SW 1271 (cell line): ENCODE results near the gene DYNLRB1.
A peak's percentile ranks its signal among the peaks of the same experiment; 100 is the strongest.

Experiments
- DNase-seq, 2 experiments: peaks; one replicate each; lab custom pipeline; 2025; lab: John Stamatoyannopoulos, UW

DYNLRB1 gene

DNA sequence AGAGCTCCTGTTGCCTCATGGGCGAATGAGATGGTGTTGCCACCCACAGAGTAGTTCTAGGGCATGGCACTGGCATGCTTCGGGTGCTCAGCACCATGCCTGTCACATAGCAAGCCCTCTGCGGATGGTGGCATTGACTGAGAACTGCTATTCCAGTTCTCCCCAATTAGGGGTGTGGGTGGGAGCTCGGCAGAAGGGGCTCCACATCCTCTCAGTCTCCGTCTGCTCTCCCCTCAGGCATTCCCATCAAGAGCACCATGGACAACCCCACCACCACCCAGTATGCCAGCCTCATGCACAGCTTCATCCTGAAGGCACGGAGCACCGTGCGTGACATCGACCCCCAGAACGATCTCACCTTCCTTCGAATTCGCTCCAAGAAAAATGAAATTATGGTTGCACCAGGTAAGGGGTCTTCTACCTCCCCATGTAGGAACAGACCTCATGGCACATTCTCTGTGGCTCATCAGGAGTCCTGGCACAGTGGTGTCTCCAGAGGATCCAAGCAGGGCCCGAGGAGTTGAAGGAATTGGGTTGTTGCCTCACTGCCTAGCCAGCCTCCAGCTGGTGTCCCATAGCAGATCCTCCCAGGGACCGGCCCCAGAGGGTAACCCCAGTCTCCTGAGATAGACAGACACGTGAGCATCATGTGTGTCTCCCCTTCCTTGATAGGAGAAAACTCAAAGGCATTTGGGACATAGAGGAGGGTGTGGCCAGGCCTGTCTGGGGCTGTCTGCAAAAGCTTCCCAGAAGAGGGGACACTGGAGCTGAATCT lies 18.4 kb downstream of the DYNLRB1 start:
- DNase-seq = no peak

DNA sequence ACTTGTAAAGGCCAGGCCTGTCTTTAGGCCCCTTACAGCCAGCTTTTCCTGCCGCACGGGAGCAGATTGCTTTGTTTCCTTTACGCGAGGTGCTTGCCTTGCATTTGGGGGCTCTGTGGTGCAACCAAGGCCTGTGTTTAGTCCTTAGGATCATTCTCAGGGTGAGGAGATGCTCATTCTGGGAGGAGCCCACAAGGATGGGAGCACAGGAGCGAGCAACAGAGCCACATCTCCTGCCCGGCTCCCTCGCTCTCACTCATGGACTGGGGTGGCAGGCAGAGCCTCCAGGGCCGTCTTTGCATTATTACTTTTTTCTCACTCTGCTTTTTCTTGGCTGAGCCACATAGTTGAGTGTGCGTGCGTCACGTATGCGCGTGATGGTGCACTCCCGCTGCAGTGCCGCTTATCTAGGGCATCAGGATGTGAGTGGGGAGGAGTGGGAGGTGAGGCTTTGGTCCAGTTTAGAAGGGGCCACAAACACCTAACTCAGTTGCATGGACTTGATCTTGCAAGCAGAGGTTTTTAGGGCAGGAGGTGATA lies 19.1 kb downstream of the DYNLRB1 start:
- DNase-seq = no peak

DNA sequence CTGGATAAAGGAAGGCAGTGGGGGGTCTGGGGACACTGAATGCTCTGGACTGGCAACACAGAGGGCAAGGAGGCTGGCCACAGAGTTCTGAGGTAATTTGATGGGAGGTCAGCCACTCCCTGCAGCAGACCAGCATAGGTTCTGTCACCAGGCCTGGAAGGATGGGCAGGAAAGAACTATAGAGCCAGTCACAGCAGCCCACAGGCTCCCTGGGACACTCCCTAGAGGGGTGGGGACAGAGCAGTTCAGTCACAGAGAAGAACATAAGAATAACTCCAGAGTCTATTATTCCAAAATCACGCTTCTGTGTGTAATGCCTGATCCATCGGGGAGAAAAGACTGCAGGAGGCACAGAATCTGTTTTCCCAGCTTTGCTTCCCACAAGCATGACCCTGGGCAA lies 19.6 kb downstream of the DYNLRB1 start:
- no peak for DNase-seq

DNA sequence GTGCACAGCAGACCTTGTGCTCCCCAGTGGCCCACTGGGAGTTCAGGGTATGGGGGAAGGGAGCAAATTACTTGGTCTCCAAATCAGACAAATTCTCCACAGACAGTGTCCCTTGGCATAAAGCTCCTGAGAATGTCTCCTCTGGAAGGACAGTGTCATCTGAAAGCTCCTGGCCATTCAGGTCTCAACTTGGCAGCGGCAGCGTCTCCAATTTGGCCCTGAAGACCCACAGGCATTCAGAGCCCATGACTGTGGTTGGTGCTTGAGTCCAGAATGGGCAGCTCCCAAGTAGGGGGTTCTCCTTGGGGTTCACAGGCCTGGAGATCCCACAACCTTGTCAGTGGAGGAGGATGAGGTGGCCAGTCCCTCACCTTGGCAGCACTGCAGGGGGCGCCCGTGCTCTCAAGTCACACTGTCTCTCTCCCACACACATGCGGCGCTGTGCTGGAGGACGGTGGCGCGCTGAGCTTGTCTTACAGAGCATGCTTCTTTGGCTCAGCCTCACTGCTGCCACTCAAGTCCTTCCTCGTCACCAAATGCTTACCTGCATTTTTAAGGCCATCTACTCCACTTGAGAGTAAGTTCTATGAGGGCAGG lies 20.7 kb downstream of the DYNLRB1 start:
- peak in 1 of 2 experiments; percentile 48 for DNase-seq

DNA sequence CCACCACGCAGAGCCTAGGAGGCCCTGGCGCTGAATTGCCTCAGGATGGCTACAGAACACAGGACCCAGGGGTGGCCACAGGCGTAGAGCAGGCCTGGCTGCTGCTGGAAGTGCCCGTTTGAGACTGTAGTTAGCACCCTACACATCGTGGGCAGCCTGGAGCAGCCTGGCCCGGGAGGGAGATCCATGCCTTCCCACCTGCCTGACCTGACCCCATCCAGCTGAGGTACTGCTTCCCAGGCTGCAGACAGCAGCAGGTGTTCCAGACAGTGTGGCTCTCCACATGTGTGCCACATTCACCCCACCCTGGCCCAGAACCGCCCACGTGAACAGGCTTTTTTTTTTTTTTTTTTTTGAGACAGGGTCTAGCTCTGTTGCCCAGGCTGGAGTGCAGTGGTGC lies 21.4 kb downstream of the DYNLRB1 start:
- DNase-seq = no peak

DNA sequence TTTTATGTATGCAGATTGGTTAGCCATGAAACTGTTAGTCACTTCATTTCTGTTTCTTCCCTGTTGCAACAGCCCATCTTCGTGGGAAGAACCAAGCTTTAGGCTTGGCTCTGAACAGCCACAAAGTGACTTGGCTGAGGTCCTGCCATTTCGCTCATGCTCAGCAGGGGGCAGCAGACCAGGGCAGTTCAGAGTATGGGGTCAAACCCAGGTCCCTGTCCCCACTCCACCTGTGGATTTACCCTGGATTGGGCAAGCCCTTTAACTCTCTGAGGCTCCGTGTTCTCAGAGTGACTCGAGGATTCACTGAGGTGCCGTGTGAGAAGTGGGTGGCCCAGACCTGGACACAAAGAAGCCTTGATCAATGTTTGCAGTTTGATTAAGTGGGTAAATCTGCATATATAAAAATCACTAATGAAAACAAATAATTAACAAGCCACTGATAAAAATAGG lies 22.5 kb downstream of the DYNLRB1 start:
- peak; percentile 63 to 73 for DNase-seq

DNA sequence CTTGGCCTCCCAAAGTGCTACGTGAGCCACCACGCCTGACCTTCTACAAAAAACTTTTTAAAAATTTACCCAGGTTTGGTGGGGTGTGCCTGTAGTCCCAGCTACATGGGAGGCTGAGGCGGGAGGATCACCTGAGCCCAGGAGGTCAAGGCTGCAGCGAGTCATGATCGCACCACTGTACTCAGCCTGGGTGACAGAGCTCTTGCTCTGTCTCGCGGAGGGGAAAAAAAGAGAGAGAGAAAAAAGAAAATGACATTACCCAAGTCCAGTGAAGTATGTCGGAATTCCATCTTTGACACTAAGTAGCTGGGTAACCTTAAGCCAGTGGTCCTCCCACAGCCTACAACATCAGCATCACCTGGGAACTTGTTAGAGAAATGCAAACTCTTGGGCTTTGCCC lies 23.5 kb downstream of the DYNLRB1 start:
- no peak for DNase-seq

DNA sequence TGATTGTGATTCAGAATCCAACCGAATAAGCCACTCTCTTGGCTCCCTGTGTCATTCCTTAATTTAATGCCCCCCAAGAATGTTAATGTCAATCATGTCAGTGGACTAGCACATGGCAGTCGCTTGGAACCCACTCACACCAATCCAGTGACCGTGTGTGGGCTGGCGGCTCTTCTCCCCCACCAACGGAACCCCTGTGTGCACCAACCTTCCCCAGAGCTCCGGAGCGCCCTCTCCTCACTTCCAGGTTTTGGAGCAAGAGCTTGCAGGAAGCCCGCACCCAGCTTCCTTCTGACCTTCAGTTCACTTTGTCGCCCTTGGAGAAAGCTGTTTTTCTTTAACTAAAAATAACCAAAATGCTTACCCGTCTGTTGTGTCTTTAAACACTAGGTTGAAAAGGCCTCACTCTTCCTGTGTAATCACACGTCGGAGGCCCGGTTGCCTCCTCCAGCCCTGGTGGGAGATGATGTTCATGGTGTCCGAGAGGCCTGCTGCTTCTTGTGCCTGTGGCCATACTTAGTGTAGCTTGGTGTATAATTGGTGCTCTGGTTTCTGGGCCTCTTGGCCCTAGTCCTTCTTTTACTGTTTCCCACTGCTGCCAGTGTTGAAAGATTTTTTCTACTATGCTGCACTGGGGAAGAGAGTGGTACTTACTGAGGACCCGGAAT lies 24.5 kb downstream of the DYNLRB1 start:
- no peak for DNase-seq

DNA sequence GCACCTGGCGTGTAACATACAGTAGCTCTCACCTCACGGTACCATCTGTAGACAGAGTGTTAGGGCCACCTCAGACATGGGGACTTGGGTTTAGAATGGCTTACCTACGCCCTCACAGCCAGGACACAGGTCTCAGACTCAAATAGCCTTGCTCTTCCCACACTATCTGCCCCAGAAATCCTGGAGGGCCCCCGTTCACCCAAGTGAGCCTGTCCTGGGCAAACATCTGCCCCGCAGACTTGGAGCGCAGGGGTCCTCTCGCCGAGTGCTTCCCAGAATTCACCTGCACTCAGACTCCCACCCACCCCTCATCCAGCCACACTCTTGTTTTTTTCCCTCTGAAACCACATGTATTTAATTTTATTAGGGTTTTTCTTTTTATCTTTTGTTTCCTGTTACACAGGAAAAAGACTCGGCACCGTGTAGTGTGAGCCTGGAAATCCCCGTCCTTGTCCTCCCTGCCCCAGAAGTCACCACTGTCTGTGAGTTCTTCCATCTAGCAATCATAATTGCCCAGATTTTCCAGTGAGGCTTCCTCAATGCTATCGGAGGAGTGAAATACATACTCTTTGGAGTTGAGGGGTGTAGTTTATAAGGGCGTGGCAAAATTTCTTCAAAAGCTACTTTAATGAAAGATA lies 25.2 kb downstream of the DYNLRB1 start:
- no peak for DNase-seq

DNA sequence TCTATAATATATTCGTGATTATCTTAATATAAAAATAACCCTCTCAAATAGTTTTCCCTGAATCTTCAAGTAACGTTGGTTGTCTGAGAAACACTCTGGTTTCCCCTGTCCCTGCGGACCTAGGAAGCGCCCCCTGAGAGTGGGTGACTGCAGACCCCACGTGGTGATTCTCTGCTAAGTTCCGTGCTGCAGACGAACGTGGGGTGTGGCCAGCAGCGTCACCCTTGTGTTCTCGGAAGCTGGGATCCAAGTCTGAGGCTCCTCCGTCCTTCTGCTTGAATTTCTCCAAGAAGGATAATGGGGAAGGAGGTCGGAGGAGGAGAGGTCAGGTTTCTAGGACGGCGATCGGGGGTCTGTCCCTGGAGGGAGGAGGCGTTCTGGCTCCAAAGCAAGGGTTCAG lies 25.7 kb downstream of the DYNLRB1 start:
- DNase-seq = no peak

DNA sequence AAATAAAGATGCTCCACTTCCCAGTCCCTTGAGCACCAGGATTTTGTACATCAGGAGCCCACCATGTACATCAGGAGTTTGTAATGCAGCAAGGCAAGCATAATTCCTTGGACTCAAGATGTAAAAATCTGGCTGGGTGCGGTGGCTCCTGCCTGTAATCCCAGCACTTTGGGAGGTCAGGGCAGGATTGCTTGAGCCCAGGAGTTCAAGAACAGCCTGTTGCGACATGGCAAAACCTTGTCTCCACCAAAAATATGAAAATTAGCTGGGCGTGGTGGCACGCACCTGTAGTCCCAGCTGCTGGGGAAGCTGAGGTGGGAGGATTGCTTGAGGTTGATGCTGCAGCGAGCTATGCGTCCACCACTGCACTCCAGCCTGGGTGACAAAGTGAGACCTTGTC lies 26.2 kb downstream of the DYNLRB1 start:
- DNase-seq = no peak

DNA sequence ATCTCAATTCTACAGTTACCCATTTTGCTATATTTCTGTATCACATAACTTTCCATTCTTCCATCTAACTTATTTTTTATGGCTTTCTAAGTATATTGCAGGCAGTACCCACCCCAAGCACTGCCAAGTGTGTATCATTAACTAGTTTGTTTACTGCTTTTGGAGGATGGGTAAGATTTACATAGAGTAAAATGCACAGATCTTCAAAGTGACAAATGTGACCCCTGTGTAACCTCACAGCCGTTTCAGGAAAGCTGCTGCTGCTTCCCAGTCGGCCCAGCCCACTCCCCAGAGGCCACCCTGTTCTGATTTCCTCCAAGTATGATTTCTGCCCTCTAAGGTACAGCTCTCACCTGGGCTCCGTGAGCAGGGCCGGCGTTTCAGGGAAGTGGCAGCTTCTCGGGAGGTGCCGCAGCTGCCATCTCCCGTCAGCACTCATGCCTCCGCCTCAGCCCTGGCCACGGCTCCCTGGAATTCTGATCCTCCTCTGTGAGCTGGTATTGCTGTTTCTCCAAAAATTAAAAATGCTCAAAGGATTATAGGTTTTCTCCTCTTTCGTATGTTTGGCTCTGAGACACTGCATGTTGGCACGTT lies 27.3 kb downstream of the DYNLRB1 start:
- no peak for DNase-seq

DNA sequence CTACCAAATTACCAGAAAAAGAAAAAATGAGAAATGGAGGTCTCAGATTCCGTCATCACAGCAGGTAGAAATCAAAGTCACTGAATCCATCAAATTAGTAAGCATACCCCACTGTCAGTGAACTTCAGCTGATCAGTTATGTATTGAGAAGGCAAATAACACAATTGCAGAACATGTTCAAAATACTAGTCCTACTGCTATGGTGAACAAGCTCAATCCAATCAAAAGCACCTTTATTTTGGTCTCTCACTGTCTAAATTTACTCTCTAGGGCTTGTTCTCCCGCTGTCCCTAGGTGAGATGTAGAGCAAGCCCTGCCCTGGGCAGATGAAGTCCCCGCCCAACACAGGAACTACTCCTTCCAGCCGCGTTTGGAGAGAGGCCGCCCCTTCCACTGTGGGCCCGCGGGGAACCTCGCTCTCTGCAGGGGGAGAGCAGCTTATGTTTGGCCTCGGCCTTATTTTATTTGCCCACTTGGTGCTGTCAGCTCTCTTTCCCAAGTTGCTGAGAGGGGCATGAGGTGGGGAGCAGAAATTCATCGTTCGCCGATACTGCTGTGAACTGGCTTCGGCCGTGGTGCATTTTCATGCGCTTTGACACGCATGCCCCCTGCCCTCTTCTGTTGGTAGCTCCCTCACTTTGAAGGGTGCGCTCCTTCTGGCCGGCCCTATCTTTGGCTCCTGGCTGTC lies 28.0 kb downstream of the DYNLRB1 start:
- no peak for DNase-seq

DNA sequence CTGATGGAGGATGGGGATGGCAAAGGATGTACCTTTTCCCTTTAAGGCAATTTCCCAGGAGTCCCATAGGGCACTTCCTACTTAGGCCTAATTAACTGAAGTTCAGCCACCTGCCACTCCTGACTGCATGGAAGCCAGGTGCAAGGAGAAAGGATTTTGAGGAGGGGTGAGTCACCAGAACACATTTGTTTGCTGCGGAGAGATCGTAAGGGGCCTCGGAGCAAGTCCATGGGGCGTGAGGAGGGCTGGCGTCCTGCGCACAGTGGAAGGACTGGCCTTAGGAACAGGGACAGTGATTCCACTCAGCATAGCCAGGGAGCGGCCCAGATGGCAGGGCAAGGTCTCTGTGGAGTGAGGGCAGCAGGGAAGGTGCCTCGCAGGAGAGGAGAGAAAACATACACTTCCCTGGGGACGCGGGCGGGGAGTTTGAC lies 30.5 kb downstream of the DYNLRB1 start:
- DNase-seq = no peak

DNA sequence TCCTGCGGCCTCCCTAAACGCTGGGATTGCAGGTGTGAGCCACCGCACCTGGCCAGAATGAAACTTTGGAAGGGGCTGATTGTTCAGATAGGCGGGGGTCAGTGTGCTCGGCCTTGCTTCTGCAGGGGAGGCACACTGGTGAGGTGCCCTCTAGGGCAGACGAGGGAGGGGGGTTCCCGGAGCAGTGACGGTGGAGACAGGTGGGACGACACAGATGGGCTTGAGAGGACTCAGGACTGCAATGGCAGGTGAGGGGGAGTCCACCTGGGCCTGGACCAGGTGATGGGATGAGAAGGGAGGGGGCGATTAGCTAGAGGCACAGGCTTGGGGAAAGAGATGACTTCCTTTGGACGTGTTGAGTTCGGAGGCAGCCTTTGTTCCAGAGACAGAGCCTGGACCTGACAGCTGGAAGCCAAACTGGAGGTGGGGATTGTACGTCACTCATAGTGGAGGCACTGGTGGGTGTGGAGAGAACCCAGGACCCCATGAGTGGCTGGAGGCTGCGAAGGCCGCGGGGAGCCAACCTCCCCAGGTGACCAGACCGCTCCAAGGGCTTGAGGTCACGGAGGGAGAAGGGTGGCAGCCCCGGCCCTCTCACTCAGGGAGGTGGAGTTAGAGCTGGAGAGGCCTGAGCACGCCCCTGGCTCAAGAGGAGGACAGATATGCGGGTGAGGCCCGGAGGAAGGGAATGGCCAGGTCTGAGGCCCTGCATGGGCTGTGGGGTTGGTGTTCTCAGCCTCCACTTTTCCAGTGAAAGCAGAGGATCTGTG lies 31.8 kb downstream of the DYNLRB1 start:
- no peak for DNase-seq

DNA sequence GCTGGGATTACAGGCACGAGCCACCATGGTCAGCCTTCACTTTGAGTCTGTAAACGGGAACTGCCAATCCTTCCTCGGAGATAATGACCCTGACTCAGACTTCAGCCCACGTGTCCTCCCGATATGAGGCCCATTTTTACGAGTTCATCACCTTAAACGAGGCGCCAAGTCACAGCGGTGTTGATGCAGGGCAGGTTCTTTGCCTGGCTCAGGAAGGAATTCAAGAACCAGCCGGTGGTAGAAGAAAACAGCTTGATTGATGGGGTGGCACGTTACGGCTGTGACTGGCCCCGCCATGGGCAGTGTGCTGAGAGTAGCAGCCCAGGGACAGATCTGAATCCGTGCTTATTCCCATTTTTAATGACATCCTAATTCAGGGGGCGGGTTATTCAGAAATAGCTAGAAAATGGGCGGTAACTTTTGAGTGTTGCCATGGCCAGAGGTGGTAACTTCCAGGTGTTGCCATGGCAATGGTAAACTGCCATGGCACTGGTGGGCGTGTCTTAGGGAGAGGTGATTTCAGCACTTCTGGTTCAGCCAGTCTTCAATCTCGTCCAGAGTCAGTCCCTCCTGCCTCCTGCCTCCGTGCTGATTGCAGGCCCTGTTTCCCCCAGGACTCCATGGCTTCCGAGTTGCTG lies 33.2 kb downstream of the DYNLRB1 start:
- peak; percentile 59 to 73 for DNase-seq

DNA sequence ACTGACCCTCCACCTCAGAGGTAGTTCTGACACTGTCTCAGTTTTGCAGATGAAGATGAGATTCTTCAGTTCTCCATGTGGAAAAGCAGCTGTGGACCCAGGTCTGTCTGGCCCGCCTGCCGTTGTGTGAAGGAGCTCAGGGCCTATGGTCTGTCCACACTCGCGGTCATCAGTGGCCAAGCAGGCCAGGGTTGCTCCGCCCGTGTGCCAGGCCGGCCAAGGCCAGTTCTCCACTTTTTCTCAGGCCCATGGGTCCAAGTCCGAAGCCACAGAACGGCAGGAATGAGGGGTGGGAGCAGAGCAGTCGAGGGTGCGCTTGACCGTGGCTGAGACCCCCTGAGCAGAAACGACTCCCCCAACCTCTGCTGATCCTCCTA lies 33.7 kb downstream of the DYNLRB1 start:
- DNase-seq = no peak

DNA sequence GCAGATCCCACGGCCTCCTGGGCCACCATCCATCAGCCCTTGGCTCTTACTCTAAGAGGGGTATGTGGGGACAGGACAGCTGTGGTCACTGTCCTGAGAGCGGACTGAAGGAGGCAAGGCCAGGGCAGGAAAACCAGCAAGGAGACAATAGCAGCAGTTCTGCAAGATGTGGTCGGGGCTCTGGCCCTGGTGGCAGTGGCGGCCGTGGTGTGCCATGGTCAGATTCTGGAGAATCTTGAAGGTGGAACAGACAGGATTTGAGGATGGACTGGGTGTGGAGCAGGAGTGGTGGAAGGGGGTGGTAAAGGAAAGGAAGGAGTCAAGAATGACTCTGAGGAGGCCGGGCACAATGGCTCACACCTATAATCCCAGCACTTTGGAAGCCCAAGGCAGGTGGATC lies 36.3 kb downstream of the DYNLRB1 start:
- DNase-seq = no peak

DNA sequence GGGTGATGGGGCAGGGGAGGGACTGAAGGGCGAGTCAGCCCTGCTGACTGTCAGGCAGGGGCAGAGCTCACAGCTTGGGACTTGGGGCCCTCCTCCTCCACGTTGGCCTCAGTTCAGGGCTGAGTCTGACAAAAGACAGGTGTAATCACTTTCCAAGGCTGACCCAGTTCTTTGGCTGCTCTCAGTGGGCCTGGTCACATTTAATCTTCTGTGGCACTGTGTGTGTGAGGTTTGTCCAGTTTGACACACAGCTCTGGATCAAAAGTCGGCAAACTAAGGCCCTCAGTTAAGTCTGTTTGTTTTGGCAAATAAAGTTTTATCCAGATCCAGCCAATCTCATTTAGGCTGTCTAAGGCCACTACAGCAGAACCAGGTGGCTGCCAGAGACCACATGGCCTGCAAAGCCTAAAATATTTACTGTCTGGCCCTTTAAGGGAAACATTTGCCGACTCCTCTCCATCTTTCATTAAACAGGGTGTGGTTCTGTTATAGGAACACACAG lies 37.2 kb downstream of the DYNLRB1 start:
- no peak for DNase-seq

DNA sequence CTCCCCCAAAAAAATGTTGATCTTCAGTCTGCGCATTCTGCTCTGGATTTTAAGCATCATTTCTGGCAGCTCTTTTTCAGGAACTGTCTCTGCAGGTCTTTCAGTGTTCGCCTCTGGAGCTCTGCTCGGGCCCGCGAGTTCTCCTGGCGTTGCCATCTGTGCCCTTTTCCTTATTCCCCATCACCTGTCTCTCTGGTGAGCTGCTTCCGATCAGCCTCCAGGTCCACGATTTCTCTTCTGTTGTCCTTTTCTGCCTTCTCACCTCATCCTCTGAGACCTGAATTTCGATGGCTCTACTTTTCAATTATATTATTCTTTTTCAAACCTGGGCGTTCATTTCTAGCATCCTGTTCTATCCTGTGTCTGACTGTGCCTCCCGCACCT lies 41.7 kb downstream of the DYNLRB1 start:
- no peak for DNase-seq
